CD4-positive, alpha-beta T cell treated with Interleukin-2 at 100 ng/mL for 4 hours (primary cell): ENCODE measurements around the gene SFRP5.

Experiments used
- DNase-seq: peaks from one replicate; pipeline ENCODE4 v3.0.0-alpha.2; 2020; ENCODE audit warnings: low spot score

The SFRP5 gene, protein sequence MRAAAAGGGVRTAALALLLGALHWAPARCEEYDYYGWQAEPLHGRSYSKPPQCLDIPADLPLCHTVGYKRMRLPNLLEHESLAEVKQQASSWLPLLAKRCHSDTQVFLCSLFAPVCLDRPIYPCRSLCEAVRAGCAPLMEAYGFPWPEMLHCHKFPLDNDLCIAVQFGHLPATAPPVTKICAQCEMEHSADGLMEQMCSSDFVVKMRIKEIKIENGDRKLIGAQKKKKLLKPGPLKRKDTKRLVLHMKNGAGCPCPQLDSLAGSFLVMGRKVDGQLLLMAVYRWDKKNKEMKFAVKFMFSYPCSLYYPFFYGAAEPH

DNA sequence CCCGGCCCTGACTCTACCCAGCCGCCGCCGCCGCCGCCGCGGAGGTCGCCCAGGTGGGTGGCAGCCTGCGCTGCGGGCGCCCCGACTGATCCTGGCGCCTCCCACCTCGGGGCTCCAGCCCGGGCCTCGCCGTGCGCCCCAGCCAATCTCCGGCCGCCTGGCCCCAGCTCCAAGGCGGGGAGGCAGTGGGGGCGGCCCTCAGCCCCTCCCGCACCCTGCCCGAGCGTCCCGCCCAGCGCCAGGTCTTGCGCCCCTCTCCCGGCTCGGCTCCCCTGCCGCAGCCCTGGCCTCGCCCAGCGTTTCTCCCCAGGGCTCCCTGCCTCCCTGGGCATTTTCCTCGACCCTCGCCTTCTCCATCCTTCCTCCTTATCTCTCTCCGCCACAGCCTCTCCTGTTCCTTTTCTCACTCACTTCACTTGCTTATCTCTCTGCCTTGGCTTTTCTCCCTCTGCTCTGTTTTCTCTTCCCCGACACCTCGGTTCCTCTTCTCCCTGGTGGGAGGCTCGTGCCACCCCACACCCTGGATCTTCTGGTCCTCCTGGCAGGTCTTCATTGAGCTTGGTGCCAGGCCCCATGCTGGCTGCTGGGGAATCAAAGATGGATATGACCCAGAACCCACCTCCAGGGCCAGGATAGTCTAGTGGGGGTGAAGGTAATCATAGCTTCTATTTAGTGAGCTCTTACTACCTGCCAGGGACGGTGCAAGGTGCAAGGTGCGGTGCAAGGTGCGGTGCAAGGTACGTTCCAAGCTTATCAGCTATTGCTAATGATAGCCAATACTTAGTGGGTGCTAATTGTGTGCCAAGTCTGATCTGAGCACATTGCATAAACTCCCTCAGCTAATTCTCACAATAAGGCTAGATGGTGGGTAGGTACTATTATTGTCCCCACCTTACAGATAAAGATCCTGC is at the start of gene SFRP5:
Gene SFRP5, minus strand, starts transcription at position 87 of the 911 bp plus-strand sequence. CDS start 166 bp downstream, outside the sequence.
- DNase-seq: no peak

DNA sequence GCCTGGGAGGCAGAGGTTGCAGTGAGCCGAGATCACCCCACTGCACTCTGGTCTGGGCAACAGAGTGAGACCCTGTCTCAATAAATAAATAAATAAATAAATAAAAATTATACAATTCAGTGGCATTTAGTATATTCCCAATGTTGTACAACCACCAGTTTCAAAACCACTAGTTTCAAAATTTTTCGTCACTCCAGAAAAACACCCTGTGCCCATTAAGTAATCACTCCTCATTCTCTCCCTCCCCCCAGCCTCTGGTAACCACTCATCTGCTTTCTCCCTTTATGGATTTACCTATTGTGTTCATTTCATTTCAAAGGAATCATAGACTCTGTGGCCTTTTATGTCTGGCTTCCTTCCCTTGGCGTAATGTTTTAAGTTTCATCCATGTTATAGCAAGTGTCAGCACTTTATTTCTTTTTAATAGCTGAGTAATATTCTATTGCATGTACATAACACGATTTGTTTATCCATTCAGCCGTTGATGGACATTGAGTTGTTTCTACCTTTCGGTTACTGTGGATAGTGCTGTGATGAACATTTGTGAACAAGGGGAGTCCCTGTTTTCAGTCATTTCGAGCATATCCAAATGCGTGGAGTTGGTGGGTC is 48.4 kb upstream of the SFRP5 start:
- no peak for DNase-seq

DNA sequence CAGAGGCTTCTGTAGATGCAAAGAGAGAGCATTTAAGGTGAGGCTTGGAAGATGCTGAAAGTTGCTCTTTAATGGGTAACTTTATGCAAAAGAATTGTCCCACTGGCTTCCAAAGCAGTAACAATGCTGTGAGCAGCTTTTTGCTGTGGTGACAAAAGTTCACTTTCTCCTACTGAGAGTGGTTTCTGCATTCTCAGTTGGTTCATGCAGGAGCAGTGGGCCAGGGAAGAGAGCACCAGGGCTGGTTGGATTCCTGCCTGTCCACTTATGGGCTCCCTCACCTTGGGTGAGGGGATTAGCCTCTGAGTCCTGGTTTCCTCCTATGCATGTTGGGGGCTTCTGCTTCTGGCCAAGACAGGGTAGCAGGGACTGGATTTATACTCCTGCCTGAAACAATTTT is 46.8 kb upstream of the SFRP5 start:
- DNase-seq: no peak

DNA sequence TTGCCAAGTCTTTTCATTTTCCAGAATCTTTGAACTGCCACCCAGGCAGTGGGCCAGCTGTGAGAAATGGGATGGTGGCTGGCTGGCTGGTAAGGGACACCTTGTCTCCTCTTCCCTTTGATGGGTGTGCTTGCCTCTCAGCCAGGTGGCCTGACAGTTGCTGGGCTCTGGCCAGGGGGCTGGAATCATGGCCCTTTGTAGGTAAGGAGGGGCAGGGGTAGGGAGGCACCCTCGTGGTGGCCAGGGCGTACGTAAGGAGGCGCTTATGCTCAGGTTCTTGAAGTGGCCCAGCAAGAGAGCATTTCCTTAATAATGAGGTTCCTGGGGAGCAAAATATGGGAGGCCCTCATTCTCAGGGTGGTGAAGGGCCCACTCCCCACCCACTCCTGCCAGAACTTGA is 44.8 kb upstream of the SFRP5 start:
- DNase-seq: no peak

DNA sequence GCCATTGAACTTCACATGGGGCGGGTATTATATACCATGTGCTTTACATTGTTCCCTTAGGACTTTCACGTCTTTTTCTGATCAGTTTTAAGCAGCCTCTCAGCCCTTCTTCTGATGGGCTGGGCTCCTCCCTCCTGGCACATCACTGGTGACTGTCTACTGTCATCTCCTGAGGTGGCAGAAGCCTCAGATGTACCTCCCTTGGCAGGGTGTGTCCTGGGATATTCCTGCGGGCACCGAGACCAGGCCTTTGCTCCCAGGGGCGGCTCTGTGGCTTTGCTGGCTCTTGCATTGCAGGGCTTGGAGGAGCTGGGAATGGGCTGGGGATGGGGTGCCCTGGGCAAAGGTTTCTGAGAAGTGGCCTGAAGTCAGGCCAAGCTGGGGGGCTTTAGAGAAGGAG is 43.2 kb upstream of the SFRP5 start:
- DNase-seq: no peak

DNA sequence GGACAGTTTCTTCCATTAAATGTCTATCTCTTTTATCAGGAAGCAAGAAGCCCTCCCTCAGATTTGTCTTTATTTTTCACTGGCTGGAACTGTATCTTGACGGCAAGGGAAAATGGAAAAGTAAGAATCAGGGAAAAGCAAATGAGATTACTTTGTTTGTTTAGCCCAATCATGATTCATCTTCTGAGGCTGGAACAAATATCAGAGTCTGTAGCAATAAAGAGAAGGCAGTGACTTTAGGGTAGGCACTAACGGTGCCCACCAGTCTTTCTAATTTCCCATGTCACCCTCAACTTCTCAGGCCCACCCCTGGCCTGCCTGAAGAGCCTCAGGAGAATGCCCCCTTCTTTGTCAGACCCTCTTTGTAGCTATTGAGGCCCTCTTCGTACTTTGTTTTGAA is 41.5 kb upstream of the SFRP5 start:
- DNase-seq: no peak

DNA sequence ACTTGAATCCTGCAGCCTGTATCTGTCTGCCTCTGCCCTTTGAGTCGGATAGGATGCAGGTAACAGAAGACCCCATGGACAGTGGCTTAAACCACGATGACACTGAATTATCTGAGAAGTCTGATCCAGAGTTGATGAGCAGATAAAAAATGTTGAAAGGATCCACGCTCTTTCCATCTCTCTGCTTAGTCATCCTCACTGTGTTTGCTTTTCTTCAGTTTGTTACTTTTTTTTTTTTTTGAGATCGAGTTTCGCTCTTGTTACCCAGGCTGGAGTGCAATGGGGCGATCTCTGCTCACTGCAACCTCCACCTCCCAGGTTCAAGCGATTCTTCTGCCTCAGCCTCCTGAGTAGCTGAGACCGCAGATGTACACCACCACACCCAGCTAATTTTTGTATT is 40.9 kb upstream of the SFRP5 start:
- DNase-seq: no peak

DNA sequence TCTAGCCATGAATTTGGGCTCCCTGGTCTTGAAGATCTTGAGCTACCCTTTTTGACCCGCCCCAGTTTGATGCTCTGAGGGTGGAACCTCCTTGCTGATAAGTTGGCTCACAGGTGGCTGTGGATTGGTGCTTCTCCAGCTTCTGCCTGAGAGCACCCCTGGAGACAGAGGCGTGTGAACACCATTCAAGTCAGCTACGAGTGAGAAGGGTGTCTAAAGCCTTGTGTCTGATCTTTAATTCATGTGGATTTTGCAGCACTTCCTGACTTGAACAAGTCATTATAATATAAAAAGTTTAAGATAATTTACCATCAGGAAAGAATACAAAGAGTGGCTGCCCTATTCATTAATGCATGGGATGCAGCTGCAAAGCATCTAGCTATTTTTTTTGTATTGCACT is 40.2 kb upstream of the SFRP5 start:
- DNase-seq: no peak

DNA sequence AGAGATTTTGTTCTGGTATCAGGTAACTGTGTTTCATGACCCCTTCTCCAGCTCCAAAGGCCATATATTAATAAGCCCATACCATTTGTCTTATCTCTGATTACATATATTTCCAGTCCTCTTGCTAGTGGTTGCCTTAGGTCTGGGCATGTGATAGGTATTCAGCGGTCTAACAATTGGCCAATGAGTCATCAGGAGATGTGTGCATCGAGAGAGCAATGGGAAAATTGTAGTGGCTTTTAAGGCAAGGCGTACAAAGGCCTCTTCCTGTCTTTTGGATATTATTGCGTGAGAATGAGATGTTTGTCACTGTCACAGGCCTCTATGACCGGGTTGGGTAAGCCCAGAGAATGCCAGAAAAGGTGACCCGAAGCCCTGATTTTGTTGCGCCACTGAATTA is 38.6 kb upstream of the SFRP5 start:
- DNase-seq: no peak

DNA sequence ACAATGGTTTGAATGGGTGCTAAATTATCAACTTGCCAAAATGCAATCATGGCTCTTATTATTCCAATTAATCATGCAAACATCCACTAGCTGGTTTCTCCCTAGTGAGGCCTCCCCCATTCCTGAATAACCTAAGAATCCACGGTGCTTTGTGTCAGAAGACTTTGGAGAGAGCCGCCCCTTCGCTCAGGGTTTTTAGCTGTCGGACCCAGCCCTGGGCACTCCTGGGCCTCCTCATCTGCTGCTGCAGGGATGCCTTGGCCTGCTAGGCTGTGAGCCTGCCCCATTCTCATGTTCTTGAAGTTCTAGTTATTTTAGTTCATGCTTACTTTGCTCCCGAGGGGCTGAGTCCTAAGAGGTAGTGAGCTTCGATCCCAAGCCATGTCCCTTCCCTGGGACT is 34.1 kb upstream of the SFRP5 start:
- no peak for DNase-seq

DNA sequence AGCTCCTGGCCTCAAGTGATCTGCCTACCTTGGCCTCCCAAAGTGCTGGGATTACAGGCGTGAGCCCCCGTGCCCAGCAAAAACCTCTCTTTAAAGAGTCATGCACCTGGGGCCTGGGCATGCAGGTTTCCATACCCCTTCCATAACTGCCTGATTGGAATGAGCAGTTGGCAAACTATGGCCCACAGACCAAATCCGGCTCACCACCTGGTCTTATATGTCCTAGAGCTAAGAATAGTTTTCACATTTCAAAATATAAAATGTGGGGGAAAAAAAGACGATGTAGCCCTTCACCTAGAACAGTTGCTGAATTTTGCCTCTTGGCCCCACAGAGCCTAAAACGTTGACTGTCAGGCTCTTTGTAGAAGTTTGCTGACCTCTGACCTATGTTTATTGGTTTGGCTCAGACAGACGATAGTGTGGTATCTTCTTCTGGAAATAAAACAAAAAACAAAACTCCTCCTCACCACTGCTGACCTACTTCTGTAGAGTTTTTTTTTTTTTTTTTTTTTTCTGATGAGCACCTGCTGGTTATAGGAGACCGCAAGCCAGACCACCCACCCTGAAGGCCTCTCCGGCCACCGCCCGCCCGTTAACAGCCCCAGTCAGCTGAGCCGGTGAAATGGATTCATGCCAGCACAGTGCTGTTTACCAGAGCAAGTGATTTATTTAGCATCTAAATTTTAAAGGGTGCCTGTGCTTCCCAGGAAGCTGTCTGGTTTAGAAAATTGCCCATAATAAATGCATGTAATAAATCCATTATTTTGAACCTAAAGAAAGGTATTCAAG is 33.5 kb upstream of the SFRP5 start:
- no peak for DNase-seq

DNA sequence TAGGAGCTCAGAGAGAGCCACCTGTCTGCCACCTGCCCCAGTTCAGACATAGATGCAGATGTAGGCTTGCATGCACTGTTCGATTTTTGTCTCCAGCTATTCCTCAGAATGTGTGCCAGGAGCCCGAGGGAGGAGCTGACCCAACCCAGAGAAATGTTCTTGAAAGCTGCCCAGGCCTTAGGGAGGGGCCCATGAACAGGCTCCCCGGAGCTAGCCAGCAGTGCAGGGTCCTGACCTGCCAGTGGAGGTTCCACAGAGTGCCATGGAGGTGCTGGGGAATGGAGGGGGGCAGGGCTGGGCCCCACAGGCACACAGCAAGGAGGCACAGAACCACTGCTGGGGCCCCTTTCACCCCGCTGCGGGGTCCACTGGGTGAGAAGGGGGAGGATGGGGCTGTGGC is 29.6 kb upstream of the SFRP5 start:
- no peak for DNase-seq

DNA sequence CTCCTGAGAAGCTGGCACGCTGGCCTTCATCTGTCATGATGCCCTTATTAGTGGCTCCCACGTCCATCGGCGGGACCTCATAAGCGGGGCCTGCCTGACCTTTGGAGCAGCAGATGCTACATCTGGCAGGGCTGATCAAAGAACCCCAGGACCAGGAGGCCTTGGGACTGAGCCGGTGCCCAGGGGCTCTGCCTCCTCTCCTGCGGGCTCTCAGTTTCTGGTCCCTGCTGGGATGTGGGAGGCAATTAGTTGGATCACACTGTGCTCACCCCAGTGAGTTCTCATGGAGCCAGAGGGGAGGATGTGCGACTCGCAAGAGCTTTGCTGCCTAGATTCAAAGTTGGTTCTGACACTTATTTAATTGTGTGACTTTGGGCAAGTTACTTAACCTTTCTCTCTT is 28.7 kb upstream of the SFRP5 start:
- DNase-seq: no peak

DNA sequence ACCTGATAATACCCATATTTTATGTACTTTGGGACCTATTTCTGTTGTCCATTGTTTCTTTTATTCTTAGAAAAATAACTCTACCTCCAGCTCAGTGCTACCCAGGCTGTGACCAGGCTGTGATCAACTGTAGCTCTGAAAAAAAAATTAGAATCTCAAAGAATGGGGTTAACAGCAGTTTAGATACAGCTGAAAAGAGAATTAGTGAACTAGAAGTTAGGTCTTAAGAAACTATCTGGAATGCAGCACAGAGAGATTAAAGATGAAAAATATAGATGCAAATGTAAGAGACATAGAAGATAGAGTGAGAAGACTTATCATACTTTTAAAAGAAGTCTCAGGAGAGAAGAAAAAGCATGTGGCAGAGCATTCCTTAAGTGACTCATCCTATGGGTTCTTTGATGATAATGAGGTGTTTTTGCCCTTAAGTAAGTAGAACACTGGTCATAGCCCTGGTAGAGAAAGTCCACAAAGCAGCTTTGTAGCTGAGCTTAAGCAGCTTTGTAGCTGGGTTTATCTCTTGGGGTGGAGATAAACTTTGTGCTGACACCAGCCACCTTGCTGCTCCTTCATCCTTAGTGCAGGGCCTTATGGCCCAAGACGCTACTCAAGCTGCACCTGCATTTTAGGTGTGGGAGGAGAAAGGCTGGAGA is 27.3 kb upstream of the SFRP5 start:
- DNase-seq: no peak

DNA sequence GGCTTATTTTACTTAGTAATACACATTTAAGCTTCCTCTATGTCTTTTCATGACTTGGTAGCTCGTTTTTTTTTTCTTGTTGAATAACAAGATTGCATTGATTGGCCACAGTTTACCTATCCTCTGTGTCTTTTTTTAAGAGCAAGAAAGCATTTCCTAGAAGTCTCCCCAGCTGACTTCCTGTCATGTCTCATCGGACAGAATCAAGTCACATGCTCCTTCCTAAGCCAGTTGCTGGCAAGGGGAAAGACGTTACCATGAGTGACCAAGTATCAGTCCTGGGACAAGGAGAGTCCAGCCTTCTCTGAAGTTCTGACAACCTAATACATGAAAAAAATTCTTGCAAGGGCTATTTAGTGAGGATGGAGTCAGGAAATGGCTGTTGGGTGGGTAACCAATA is 24.9 kb upstream of the SFRP5 start:
- DNase-seq: peak; percentile 74

DNA sequence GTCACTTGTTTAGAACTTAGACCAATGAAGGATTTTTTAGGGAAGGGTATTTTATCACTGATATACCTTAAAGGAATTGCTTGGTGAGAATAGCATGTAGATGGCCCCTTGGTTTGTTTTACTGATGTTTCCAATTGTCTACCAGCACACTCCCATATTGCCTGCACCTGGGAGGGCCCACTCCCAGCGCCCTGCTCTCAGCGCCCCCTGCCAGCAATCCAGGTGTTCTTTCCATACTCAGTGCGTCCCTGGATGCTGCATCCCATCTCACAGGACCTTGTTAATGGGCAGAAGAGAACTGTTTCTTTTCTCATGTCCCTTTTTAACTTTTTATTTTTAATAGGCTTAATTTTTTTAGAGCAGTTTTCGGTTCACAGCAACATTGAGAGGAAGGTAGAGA is 24.1 kb upstream of the SFRP5 start:
- no peak for DNase-seq

DNA sequence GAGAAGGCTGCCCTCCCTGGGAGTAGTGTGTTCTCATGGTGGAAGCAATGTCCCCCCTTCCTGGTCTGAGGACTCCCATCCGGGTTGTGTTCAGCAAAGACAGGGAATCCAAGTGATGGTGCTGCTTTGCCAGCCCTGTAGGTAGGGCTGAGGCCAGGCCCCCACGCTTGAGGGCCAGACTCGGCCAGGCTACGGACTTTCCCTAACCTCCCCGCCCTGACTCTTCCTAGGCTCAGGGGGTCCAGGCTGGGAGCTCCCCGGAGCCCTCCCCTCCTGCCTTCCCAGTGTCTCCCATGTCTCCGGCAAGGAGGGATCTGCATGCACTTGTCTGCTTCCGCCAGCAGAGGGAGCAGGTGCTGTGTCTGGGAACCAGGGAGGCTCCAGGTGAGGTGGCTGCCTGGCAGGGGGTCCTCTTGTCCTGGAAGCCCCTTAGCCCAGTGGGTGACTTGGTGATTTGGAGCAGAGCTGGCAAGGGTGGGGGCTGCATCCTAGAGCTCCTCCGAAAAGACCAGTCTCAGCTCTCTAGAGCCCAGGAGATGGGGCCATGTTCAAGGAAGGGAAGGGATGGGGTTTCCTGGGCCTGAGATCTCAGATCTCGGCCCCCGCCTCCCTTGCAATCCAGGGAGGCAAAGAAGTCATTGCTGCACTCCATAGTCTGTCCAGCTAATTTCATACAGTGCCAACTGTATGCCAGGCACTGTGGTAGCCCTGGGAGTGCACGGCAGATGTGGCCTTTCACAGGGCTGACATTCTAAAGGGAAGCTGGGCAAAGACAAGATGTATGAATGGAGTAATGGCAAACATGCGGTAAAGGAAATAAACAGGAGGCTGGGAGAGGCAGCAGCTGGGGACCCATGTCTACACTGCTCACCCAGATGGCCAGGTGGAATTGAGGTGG is 20.3 kb upstream of the SFRP5 start:
- DNase-seq: peak; percentile 76

DNA sequence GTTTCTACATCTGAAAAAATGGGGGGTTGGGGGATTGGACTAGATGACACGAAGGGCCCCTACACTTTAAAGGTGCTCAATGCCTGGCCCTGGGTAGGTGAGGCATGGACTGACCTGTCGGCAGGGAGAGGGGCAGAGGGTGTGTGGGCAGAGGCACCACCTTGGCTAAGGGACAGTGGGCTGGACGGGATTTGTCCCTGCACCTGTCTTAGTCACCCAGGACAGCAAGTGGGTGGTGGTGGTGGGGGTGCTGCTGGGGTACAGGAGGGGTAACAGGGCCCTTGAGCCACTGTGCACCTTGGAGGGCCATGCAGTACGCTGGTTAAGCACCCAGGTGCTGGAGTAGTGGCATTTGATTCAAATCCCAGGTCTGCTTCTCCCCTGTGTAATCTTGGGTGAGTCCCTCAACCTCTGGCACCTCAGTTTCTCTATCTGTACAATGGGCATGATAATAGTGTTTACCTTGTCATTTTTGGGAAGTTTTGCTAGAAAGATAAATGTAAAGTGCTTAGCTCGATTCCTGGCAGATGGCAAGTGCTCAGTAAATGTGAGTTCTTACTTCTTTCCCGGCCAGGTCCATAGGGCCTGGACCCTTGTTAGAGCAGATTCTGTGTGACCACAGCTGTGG is 18.1 kb upstream of the SFRP5 start:
- DNase-seq: no peak

DNA sequence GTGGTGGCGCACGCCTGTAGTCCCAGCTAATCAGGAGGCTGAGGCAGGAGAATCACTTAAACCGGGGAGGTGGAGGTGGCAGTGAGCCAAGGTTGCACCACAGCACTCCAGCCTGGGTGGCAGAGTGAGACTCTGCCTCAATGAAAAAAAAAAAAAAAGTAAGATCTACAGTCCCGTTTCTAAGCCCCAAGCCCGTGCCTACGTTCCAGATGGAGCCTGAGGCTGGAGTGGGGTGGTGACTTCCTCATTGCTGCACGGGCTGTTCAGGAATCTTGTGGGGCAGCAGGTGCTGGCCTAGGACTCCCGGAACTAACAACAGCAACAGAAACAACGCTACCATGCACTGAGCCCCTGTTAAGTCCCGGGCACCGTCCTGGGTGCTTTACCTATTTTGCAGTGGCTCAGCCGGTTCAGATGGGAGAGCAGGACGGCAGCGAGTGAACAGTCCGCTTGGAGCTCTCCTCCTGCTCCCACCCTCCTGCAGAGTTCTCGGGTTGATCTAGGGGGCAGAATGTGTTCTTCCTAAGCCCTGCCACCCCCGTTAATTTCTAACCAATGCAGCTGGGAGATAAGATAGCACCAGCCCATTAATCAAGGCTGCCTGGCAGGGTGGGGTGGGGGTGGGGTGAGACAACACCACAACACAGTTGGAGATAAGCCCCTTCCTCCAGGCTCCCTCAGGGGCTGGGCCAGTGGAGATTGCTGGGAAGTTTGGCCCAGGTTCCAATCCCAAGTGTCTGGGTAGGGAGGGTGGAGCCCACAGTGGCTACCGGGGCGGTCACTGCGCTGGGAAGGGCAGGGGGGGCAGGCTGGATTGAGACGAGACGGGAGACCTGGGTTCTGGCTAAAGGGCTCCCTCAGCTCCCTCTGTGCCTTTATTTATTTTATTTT is 17.0 kb upstream of the SFRP5 start:
- no peak for DNase-seq
